ENCODE data around the gene BRICD5.

Gene BRICD5

DNA sequence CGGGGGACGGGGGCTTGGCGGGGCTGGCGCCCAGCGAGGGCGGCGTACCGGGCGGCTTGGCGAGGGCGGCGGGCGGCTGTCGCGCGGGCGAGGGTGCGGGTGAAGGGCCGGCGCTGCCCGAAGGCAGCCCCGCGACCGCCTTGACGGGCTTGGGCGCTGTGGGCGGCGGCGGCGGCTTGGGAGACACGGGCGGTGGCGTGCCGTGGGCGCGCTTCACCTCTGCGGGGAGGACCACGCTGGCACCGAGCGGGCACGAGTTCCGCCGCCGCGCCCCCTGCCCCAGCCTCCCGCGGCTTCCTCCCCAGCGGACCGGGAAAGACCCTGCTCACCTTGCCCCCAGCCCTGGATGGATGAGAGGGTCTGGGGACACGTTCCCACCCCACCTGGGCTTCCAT is 31.6 kb downstream of the BRICD5 start:
- no peak for DNase-seq

DNA sequence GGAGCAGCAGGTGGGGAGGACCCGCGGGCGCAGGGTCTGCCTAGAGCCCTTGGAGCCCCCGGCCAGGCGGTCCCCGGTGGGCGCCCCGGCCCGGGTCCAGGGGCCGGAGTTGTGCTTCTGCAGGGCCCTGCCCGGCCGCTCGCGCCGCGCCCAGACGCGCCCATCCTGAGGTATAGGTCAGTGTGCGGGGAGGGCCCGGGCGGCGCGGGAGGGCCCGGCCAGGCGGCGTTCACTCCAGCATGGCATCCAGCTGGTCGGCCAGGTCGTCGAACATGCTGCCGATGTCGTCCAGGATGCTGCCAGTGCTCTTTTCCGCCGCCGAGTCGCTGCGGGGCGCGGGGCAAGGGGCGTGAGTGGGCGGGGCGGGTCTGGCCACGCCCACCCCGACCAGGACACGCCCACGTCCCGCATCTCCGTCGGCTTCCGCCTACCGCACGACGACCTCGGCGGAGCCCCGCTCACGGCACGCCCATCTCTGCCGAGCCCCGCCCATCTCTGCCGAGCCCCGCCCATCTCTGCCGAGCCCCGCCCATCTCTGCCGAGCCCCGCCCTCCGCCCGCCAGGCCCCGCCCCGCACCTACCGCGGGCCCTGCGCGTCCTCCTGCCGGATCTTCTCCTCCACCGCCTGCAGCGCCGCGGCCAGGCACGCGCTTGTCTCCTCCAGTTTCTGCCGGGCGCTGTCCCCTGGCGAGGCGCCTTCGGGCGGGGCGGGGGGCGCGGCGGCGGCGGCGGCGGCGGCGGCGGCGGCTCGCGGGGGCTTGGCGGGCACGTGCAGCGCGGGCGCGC is 32.1 kb downstream of the BRICD5 start:
- peak; percentile 29 to 55 (median 37) for DNase-seq

DNA sequence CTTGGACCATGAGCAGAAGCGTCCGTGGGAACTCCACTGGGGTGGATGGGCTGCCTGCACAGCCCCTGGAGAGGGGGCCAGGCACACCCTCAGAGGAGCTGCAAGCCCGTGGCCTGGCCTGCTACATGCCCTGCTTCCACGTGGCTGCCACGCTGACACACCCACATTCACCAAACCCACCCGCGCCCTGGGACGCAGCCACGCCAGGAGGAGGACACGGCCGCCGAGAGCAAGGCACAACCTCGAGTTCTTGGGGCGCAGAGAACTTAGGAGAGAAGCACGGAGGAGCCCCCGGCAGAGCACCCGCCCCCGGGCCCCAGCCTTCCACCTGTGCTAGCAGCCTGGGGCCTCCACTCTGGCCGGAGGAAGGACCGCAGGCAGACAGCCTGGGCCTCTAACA is 33.1 kb downstream of the BRICD5 start:
- DNase-seq = no peak

DNA sequence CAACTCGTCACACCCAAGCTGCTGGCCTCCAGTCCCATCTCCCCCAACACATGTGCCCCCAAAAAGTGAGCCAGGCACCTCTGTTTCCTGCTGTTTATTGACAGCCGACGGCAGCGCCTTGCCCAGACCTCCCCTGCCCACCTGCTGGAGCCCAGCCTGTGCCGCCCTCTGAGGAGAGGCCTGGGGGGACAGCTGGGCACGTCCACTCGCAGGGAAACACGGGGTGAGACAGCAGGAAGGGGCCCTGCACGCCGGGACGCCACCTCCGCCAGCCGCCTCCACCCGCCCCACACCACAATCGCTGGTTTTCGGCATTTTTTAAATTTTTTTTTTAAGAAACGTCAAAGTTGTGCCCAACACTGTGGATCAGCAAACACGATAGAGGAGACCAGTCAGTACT is 33.6 kb downstream of the BRICD5 start:
- DNase-seq = no peak

DNA sequence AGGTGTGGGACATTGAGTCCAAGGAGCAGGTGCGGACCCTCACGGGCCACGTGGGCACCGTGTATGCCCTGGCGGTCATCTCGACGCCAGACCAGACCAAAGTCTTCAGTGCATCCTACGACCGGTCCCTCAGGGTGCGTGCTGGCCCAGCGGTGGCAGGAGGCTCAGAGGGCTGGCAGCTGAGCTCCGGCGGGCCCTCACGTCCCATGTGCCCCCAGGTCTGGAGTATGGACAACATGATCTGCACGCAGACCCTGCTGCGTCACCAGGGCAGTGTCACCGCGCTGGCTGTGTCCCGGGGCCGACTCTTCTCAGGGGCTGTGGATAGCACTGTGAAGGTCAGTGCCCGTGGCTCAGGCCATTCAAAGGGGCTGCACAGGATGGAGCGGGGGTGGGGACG is 34.6 kb downstream of the BRICD5 start:
- DNase-seq = no peak

DNA sequence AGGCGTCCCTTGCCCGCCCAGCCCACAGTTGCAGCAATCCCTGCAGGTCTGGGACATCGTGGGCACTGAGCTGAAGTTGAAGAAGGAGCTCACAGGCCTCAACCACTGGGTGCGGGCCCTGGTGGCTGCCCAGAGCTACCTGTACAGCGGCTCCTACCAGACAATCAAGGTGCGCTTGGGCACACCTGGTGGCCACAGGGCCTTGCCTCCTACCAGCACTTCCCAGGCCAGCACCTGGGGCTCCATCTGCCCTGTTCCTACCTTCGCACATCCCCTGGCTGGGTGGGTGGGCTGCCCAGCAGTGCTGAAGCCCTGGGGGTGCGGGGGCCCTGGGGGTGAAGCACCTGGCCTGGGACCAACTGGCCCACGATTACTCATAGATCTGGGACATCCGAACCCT is 35.2 kb downstream of the BRICD5 start:
- no peak for DNase-seq

DNA sequence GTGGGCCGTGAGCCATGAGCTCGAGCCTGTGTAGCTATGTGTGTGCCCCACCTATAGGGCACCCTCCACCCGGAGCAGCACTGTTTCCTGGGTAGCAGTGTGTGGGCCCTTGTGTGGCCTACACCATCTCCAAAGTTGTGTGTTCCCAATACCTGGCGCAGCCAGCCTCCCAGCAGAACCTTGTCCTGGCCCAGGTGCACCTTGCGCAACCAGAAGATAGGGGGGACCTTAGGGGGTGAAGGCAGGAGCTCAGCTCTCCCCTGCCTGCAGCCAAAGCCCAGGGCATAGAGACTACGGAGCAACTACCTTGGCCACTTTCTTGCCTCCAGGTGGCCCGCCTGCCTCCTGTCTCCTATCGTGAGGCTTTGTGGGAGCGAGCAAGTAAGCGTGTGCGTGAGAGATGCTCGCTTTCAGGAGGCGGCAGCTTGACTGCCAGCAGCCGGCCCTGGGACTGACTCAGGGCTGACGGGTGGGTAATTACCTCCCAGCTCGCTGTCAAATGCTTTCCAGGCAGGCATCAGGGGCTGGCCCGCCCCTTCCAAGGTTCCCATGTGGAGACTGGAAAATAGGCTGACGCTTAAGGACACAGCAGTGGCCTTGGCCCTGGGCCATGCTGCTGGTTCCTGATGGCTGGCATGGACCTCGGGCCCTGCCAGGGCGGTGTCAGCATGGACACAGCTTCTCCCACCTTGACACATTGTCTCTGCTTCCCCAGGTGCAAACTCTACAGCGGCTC is 36.1 kb downstream of the BRICD5 start:
- DNase-seq = no peak

DNA sequence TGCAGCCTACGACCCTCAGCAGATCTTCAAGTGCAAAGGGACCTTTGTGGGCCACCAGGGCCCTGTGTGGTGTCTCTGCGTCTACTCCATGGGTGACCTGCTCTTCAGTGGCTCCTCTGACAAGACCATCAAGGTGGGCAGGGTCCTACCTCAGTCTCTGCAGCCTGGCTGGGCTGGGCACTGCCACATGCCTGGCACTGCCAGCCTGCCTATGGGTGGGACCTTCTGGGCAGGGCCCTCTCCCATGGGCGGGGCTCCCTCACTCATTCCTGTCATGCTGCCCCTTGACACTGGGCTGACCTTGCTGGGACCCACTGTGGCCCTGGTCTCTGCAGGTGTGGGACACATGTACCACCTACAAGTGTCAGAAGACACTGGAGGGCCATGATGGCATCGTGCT is 36.7 kb downstream of the BRICD5 start:
- no peak for DNase-seq

DNA sequence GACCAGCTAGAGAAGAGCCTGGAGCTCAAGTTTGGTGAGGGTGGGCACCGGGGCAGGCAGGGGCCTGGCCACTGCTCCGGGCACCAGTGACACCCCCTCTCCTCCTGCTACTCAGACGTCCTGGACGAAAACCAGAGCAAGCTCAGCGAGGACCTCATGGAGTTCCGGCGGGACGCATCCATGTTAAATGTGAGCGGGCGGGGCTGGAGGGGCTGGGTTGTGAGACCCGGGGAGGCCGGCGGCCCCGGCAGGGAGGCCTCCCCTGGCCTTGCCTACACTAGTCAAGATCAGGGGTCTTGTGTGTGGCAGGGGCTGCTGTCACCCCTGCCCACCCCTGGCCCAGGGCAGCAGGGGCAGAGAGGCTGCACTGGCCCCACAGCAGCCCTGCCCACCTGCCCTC is 37.3 kb downstream of the BRICD5 start:
- DNase-seq = no peak

DNA sequence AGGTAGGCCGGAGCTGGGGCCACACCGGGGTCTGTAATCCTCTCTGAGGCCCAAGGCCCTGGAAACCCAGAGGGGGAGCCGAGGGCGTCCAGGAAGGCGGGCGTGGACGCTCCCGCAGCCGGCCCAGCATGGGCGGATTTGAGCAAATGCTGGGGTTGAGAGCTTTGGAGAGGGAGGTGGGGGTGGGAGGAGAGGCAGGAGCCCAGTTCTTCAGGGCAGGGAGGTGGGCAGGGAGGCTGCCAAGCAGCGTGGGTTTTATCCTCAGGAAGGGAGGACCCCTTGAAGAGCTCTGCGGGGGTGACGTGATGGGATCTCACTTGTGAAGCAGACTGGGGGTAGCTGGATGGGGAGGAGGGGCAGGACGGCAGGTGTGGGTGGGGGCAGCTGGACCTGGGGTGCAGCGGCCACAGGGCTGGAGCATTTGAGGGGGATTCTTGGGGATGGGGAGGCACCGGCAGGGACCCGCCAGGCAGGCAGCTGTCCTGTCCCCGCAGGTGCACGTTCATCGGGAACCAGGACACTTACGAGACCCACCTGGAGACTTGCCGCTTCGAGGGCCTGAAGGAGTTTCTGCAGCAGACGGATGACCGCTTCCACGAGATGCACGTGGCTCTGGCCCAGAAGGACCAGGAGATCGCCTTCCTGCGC is 37.9 kb downstream of the BRICD5 start:
- no peak for DNase-seq

DNA sequence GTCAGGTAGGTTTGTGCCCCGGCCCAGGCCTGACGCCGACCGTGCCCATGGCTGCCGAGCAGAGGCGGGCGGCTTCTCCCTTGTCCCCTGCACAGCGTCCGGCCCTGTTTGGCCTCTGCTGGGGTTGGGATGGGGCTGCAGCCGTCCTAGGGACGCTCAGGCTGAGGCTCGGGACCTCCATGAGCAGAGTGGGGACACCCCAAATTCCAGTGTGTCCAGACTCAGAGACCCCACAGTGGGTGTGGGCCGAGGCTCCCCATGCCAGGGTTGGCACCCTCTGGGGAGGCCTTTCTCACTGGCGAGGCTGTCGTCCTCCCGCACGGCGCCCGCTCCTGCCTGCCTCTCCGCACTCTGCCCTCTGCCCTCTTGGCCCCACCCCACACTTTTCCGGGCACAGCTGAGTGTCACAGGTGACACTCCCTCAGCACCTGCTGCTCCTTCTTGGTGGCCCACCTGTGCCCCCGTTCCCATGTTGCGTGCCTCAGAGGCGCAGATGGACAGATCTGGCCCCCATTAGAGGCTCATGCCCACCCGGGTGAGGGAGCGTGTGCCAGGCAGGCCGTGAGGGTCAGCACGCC is 39.0 kb downstream of the BRICD5 start:
- no peak for DNase-seq

DNA sequence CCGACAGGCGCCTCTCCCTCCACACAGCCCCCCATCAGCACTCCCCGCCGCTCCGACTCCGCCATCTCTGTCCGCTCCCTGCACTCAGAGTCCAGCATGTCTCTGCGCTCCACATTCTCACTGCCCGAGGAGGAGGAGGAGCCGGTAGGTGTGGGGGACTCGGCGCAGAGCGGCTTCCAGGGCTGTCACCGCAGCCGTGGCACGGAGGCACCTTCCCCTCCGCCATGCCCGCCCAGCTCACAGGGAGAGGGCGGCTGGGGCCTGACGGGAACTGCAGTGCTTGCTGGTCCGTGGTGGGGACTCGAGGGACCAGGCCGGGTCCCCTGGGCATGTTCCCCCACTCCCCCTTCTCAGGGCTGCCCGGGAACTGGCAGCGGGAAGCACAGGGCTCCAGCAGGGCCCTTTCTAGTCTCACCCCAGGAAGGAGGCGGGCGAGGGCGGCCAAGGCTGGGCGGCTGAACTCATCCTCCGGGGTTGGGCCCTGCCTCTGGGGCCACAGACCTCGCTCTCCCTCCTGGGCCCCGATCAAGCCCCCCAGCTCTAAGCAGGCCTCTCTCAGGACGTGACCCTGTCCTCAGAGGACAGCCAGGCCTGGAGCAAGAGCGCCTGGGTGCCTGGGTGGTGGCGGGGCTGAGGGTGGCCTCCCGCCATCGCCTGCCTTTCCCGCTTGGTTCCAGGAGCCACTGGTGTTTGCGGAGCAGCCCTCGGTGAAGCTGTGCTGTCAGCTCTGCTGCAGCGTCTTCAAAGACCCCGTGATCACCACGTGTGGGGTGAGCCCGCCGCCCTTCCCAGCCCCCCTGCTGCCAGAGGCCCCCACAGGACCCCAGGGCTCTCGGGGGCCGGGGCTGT is 39.9 kb downstream of the BRICD5 start:
- no peak for DNase-seq

DNA sequence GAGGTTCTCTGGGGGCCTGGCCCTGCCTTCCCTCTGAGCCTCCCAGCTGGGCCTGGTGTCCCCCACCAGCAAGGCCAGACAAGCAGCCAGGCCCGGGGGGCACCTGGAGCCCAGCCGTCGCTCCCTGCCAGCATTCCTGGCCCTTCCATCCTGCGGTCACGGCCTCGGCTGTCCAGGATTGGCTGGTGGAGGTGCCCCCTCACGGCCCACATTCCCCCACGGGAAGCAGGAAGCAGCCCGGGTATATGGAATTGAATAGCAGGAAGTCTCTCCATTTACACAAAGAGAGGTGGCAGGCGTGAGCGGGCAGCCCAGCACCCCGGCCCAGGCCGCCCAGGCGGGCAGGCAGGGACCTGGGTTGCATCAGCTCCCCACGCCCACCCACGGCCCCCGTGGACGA is 40.6 kb downstream of the BRICD5 start:
- DNase-seq = no peak

DNA sequence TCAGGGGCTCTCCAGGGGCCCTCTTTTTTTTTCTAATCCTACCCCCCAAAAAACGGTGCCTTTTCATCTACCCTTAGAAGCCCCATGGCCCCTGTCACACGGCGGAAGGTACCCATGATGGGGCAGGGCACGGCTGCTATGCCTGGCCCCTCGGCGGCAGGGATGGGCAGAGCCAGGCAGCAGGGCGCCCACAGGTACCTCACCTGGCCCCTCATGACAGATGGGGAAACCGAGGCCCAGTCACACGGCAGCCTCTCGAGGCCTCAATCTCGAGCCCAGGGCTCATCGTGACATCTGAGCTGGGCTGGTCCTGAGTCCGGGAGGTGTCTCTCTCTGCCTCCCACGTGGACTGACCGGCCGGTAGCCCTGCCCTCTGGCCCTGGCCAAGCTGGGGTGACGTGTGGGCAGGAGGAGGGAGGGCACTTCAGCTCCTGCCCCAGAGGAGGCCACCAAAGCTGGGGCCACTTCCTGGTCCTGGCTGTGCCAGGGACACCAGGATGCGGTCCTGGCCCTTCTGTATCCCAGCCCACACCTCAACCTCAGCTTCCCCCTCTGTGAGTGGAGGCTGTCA is 43.5 kb downstream of the BRICD5 start:
- DNase-seq = no peak

DNA sequence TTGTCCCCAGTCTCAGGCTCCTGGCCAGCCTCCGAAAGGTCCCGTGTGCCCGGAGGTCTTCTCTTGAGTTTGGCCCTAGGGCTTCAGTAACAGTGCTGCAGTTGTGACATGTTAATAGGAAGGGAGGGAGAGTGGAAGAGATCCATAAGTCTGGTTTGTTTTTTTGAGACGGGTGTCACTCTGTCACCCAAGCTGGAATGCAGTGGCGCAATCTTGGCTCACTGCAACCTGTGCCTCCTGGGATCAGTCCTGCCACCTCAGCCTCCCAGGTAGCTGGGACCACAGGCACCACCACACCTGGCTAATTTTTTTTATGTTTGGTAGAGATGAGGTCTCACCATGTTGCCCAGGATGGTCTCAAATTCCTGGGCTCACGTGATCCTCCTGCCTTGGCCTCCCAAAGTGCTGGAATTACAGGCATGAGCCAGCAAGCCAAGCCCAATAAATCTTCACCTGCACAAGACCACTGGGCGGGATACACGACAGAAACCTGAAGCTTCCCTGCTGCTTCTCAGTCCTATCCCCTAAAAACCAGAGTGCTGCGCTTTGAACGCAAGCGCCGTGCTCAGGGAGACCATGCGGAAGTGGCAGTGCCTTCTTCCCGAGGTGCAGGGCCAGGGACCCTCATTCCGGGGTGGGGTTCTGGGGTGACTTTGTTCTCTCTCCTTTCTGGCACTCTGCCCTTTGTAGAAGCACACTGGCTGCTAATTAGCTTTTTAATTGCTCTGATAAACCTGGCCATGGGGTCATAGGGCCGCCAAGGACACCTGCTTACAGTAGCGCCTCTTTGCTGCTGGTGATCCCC is 44.2 kb downstream of the BRICD5 start:
- DNase-seq = no peak

DNA sequence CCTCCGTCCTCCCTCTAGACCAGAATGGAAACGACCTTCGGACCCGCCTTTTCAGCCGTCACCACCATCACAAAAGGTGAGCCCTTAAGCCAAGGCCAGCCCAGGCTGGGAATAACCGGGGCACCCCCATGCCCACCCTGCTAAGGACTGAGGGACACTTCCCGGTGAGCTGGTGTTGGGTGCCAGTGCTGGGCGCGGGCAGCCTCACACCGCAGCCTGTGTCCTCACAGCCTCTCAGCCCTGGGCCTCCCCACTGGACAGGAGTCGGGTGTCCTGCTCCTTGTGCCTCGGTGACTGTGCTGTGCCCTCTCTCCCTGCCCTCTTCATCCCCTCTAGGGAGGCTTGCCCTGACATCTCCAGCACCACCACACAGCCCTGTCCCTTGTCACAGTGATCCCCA is 44.8 kb downstream of the BRICD5 start:
- DNase-seq = no peak

DNA sequence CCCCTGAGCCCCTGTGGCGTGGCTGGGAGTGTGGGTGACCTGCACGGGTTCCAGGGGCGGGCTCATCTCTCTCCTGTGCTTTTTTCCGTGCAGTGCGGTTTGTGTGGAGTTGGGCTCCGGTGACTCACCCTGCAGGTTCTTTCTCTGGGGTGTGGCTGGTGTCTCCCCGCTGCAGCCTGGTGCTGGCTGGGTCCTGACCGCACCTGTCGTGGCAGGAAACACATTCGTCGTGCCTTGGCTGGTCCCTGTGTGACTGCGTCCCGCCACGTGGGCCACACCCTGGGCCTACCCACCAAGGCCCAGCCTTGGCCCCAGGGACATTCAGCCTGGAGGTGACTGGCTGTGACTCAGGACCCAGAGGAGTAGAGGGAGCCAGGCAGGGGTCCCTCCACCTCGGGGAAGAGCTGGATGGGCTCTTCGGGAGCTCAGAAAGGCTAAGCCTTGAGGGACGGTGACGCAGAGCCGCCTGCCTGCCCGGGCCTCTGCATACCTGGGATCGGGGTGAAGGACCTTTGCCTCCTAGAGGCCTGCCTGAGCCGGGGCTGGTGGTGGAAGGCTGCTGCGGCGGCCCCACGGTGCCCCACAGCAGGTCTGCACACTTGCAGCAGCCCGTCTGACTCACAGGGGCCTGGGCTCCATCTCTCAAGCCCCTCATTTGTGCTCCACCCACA is 47.3 kb downstream of the BRICD5 start:
- no peak for DNase-seq

DNA sequence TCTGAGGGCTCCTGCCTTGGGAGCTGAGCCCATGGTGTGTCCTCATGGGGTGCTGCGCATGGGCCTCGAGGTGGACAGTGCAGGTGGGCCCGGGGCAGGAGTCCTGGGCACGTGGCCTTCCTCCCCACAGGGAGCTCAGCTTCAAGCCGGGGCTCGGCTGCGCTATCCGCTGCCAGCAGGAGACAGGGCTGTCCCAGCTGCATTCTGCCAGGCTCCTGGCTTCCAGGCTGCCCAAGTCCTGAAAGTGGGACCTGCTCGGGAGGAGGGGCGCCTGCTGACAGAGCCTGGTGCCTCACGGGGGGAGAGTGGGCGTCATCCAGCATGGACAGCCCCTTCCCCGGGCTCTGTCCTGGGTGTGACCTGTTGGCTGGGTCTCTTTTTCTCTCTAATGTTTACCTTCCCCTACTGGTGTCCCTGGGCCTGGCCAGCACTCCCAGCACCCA is 48.0 kb downstream of the BRICD5 start:
- DNase-seq = no peak

DNA sequence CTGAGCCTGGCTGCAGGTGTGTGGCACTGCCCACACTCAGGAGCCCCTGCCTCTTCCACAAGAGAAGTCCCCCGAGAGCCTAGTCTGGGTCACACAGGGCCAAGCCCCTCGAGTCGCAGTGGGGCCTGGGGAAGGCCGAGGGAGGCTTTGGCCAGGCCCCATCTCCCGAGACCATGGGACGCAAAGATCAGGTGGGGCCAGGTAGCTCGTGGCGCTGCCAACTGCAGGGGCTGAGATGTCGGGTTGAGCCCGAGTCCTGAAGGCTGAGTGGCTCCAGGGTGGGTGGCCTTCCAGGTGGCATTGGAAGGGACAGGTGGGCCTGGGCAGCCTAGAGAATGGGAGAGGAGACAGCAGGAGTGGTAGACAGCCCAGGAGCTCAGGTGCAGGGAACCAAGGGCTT is 48.8 kb downstream of the BRICD5 start:
- no peak for DNase-seq

DNA sequence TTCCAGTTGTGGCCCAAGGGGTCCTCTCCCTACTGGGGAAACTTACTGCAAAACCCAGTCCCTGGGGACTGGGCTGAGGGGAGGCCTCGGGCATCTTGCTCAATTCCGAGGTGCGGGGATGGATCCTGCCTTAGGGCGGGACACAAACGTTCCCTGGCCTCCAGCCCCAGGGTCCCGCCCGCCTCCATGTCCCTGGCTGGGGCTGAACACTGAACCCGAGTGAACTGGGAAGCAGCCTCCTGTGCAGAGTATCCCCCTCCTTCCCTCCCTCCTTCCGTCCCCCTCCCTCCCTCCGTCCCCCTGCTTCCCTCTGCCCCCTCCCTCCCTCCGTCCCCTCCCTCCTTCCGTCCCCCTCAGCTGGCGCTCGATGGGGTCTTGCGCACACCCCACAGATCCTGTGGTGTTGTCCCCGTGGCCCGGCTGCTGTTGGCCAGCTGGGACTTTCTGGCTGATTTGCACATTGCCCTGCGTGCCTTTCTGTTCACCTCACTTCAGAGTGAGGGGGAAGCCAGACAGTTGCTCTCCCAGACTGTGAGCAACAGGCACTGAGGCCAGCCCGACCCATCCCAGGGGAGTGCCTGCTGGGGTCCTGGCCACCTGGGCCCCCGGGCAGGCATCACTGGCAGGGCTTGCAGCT is 49.6 kb downstream of the BRICD5 start:
- DNase-seq = no peak

Measured in suppressor macrophage treated with lipopolysaccharide for 1 hour (primary cell).